ENCODE data around the gene B3GNT5.

Gene B3GNT5

GRCh38 chr3:183284570-183284969, 31.5 kb downstream of the B3GNT5 start:
- no peak overlapping the region for H3K4me3 ChIP-seq (ENCODE audit: low read depth, low read length)
- TF ChIP-seq POLR2A (IDR thresholded peaks at IDR 0.05; ENCODE audit: extremely low read depth, insufficient read length) (no peak), MAX (IDR thresholded peaks at IDR 0.05; ENCODE audit: low read depth, low read length) (no peak), MYC (IDR thresholded peaks at IDR 0.05; ENCODE audit: low read depth, low read length) (no peak)
- TF ChIP-seq, protein P1, sequence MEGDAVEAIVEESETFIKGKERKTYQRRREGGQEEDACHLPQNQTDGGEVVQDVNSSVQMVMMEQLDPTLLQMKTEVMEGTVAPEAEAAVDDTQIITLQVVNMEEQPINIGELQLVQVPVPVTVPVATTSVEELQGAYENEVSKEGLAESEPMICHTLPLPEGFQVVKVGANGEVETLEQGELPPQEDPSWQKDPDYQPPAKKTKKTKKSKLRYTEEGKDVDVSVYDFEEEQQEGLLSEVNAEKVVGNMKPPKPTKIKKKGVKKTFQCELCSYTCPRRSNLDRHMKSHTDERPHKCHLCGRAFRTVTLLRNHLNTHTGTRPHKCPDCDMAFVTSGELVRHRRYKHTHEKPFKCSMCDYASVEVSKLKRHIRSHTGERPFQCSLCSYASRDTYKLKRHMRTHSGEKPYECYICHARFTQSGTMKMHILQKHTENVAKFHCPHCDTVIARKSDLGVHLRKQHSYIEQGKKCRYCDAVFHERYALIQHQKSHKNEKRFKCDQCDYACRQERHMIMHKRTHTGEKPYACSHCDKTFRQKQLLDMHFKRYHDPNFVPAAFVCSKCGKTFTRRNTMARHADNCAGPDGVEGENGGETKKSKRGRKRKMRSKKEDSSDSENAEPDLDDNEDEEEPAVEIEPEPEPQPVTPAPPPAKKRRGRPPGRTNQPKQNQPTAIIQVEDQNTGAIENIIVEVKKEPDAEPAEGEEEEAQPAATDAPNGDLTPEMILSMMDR (IDR thresholded peaks at IDR 0.05; ENCODE audit: low read depth, low read length), result no peak
- no peak for DNase-seq (ENCODE audit: low read depth)

GRCh38 chr3:183285318-183285717, 32.3 kb downstream of the B3GNT5 start:
- H3K4me3 ChIP-seq (ENCODE audit: low read depth, low read length), result no peak overlapping the region

DNA sequence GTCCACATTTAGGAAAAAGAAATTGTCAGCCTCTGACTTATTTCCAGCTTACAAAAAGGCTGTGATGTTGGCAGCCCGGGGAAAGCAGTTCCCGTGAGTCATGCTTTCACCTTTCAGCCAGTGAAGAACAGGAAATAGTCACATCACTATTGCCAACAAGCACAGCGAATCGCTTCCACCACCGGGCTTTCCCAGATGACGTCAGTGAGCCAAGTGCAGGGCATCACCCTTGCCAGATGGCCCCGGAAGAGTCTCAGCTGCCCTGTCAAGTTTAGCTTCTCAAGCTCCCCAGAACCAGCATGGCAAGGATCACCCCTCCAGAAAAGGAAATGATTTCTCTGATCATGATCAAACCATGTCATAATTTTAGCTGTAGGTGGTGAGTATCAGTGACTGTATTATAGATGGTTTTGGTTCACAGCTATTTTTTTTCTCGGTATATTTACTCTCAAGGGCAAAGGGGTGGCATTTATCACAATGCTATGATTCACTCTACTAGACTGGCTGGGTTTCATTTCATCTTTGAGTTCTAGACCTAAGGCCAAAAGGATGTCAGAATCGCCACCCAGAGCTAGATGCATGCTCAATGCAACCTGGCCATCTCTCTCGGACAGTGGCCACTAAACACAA, 32.9 kb downstream of the B3GNT5 start:
- no peak overlapping the region for H3K4me3 ChIP-seq (ENCODE audit: low read depth, low read length)
- peak; percentile 84 for DNase-seq (ENCODE audit: low read depth)
- TF ChIP-seq, protein P1 (IDR thresholded peaks at IDR 0.05; ENCODE audit: low read depth, low read length), result no peak
- TF ChIP-seq MAX (IDR thresholded peaks at IDR 0.05; ENCODE audit: low read depth, low read length) (peak; percentile 48; the same call in 1 of the 2 replicates), MYC (IDR thresholded peaks at IDR 0.05; ENCODE audit: low read depth, low read length) (0 out of 2 replicates have a peak, but pooled peaks have one; percentile 21)

More at GRCh38 chr3:183285318-183285717, 32.3 kb downstream of the B3GNT5 start:
- TF ChIP-seq MAX (IDR thresholded peaks at IDR 0.05; ENCODE audit: low read depth, low read length) (no peak), MYC (IDR thresholded peaks at IDR 0.05; ENCODE audit: low read depth, low read length) (no peak), POLR2A (IDR thresholded peaks at IDR 0.05; ENCODE audit: extremely low read depth, insufficient read length) (no peak)
- TF ChIP-seq, protein P1 (IDR thresholded peaks at IDR 0.05; ENCODE audit: low read depth, low read length), result no peak
- no peak for DNase-seq (ENCODE audit: low read depth)

DNA sequence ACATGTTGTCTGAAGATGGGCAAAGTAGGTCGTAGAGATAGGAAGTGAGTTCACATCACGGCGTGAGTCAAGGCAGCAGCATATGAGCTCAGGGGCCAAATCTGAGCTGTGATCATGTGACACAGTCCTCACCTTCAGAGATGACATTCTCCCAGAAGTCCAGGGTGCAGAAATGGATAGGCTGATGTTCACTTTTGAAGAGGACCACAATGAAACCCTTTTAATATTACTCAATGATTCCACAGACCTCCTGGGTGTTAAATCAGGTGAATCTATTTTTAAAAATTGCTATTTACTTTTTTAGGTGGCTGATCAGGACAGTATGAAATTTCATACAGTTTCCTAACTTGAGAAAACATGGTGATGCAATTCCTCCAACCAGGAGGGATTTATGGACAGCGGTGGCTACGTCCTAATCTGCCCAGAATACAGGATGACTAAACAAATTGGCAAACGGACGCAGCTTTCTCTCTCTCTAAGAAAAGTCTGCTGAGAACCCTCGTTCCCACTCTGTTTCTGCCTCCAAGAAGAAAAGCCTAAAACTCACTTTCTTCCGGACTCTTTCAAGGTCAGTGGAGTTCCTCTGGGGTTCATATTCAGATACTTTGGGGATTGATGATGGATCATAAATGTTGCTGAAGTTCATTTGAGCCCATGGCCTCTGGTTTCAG, 34.4 kb downstream of the B3GNT5 start:
- peak; percentile 42 for DNase-seq (ENCODE audit: low read depth)
- TF ChIP-seq MYC (IDR thresholded peaks at IDR 0.05; ENCODE audit: low read depth, low read length) (no peak), MAX (IDR thresholded peaks at IDR 0.05; ENCODE audit: low read depth, low read length) (no peak), POLR2A (IDR thresholded peaks at IDR 0.05; ENCODE audit: extremely low read depth, insufficient read length) (no peak)
- TF ChIP-seq, protein P1 (IDR thresholded peaks at IDR 0.05; ENCODE audit: low read depth, low read length), result no peak
- H3K4me3 ChIP-seq (ENCODE audit: low read depth, low read length), result no peak overlapping the region

DNA sequence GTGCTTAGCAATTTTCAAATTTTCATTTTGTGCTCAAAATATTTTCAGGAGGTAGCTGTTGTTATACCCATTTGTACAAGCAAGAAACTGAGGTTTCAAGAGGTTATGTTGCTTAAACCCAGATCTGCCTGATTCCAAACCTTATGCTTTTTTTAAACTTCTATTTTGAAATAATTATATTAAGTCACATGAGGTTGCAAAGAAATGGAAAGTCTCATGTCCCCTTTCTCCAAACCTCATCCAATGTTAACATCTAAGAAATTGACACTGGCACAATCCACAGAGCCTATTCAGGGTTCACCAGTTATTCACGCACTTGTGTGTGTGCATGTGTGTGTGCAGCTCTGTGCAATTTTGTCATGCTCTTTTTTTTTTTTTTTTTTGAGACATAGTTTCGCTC, 35.1 kb downstream of the B3GNT5 start:
- H3K4me3 ChIP-seq (ENCODE audit: low read depth, low read length), result no peak overlapping the region
- no peak for DNase-seq (ENCODE audit: low read depth)
- TF ChIP-seq, protein P1 (IDR thresholded peaks at IDR 0.05; ENCODE audit: low read depth, low read length), result no peak
- TF ChIP-seq MAX (IDR thresholded peaks at IDR 0.05; ENCODE audit: low read depth, low read length) (no peak), POLR2A (IDR thresholded peaks at IDR 0.05; ENCODE audit: extremely low read depth, insufficient read length) (no peak), MYC (IDR thresholded peaks at IDR 0.05; ENCODE audit: low read depth, low read length) (no peak)
